ACC112 (cell line): ENCODE measurements around the gene ACOXL.

ENCODE experiments used
- H2AFZ ChIP-seq: fragments of 200-600 bp; sonication (generic); one replicate; pipeline ENCODE4 v1.6.0; 2017; ENCODE audit warnings: antibody characterized with exemption, low read length; ENCODE audit not compliant: unreplicated experiment
- H3K27ac ChIP-seq: fragments of 200-600 bp; sonication (generic); 2 replicates; pipeline ENCODE4 v1.5.1; 2014; ENCODE audit warnings: low read depth, mild to moderate bottlenecking, antibody characterized with exemption, low read length, moderate library complexity
- H3K27me3 ChIP-seq: fragments of 200-600 bp; sonication (generic); 2 replicates; pipeline ENCODE4 v1.6.1; 2014; ENCODE audit warnings: mild to moderate bottlenecking, antibody characterized with exemption, low read length, moderate library complexity, mixed read lengths; ENCODE audit not compliant: insufficient read depth
- H3K36me3 ChIP-seq: fragments of 200-600 bp; sonication (generic); 2 replicates; pipeline ENCODE4 v1.6.1; 2016; ENCODE audit warnings: mild to moderate bottlenecking, antibody characterized with exemption, low read length, moderate library complexity, mixed read lengths; ENCODE audit not compliant: insufficient read depth
- H3K4me1 ChIP-seq: fragments of 200-600 bp; sonication (generic); one replicate; pipeline ENCODE4 v1.6.1; 2016; ENCODE audit warnings: low read length, mixed read lengths; ENCODE audit not compliant: insufficient read depth, unreplicated experiment, control insufficient read depth
- H3K4me3 ChIP-seq: fragments of 200-600 bp; sonication (generic); 2 replicates; pipeline ENCODE4 v1.5.1; 2014; ENCODE audit warnings: mild to moderate bottlenecking, low read depth, low read length
- H3K79me2 ChIP-seq: fragments of 200-600 bp; sonication (generic); one replicate; pipeline ENCODE4 v1.6.0; 2016; ENCODE audit warnings: low read length; ENCODE audit not compliant: control insufficient read depth, unreplicated experiment, insufficient read depth

Gene ACOXL

DNA sequence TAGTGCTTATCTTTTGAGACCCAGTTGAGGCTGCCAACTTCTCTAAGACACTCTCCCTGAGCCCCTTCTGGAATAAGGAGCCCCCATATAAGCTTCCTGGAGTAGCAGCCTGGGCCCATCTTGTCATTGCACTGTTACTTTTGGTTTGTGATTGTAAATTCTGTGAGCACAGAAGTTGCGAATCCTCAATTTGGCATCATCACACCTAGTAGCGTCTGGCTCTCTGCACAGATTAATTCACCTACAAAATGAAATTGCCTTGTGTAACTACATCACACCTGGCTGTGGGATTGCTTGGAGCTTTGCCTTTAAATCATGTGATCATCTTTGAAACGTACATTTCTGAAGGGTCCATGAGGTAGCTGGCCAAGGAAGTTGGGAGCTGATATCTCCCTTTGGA is 195.2 kb downstream of the ACOXL start:
- H3K27me3 ChIP-seq, result peaks cover 30% of the 10 kb centered on the region

DNA sequence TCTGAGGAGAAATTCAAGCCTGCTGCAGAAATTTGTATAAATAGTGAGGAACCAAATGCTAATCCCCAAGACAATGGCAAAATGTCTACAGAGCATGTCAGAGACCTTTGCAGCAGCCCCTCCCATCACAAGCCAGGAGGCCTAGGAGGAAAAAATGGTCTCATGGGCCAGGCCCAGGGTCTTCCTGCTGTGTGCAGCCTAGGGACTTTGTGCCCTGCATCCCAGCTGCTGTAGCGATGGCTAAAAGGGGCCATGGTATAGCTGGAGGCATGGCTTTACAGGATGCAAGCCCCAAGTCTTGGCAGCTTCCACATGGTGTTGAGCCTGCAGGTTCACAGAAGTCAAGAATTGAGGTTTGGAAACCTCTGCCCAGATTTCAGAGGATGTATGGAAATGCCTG is 197.2 kb downstream of the ACOXL start:
- Histone ChIP-seq H3K4me3 (no peak overlapping the region), H3K4me1 (no peaks in the 10 kb centered on the region), H3K27ac (no peak overlapping the region), H2AFZ (no peak overlapping the region), H3K27me3 (peaks cover 22% of the 10 kb centered on the region; the same call in 1 of the 2 replicates), H3K36me3 (no peaks in the 10 kb centered on the region), H3K79me2 (no peaks in the 10 kb centered on the region)

More for the DNA sequence above, 195.2 kb downstream of the ACOXL start:
- Histone ChIP-seq H3K4me1 (no peaks in the 10 kb centered on the region), H3K79me2 (no peaks in the 10 kb centered on the region), H3K36me3 (no peaks in the 10 kb centered on the region), H3K4me3 (no peak overlapping the region), H2AFZ (no peak overlapping the region), H3K27ac (no peak overlapping the region)

DNA sequence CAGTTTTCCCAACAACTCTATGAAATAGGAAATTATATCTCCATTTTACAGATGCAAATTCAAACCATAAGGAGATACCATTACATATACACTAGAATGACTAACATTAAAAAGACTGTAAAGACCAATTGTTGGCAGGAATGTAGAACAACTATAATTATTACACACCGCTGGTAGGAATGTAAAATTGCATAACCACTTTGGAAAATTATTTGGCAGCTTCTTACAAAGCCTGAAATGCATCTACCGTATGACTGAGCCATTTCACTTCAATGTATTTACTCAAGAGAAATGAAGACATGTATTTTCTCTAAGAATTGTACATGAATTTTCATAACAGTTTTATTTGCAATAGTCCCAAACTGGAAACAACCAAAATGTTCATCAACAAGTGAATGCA is 199.3 kb downstream of the ACOXL start:
- H3K4me3 ChIP-seq, result no peak overlapping the region
- no peaks in the 10 kb centered on the region for H3K79me2 ChIP-seq
- no peak overlapping the region for H3K27ac ChIP-seq
- H2AFZ ChIP-seq, result no peak overlapping the region
- no peaks in the 10 kb centered on the region for H3K36me3 ChIP-seq
- no peaks in the 10 kb centered on the region for H3K4me1 ChIP-seq
- peaks cover 11% of the 10 kb centered on the region; the same call in 1 of the 2 replicates for H3K27me3 ChIP-seq

DNA sequence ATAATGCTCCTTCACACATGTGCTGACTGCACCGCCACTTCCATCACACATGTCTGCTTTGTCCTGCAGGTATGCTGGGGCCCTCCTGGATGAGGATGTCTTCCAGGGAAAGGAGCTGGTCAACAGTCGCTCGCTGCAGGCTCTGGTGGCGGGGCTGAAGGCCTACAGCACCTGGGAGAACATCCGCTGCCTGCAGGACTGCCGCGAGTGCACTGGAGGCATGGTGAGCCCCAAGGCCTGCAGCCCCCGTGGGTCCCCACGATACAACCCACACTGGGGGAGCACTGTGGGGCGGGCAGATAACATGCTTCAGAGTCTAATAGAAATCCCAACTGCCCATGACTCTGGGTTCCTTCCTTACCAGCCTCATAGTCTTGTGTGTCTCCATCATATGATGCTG is 201.0 kb downstream of the ACOXL start:
- H3K27me3 ChIP-seq, result peaks cover 18% of the 10 kb centered on the region; the same call in 1 of the 2 replicates
- no peaks in the 10 kb centered on the region for H3K36me3 ChIP-seq
- no peak overlapping the region for H3K4me3 ChIP-seq
- no peaks in the 10 kb centered on the region for H3K4me1 ChIP-seq
- no peaks in the 10 kb centered on the region for H3K79me2 ChIP-seq
- no peak overlapping the region for H3K27ac ChIP-seq
- H2AFZ ChIP-seq, result no peak overlapping the region

DNA sequence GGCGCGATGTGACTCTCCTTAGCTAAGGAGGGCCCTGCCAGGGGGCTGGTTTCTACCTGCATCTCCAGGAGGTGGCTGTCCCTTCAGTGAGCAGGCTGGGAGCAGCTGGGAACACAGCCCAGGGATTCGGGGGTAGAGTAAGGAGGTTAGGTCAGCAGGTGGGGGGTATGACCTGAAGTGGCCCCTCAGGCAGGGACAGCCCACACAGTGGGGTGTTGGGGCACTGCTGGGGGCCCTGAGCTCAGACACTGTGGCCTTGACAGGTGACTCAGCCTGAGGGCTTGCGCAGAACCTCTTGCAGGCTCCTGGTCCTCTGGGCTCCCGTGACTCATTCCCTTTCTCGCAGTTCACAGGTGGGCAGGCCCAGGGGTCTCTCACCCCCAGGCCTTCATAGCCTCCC is 202.6 kb downstream of the ACOXL start:
- H3K79me2 ChIP-seq, result no peaks in the 10 kb centered on the region
- no peak overlapping the region for H3K4me3 ChIP-seq
- H2AFZ ChIP-seq, result no peak overlapping the region
- no peaks in the 10 kb centered on the region for H3K4me1 ChIP-seq
- no peaks in the 10 kb centered on the region for H3K36me3 ChIP-seq
- H3K27me3 ChIP-seq, result peaks cover 31% of the 10 kb centered on the region
- no peak overlapping the region for H3K27ac ChIP-seq

DNA sequence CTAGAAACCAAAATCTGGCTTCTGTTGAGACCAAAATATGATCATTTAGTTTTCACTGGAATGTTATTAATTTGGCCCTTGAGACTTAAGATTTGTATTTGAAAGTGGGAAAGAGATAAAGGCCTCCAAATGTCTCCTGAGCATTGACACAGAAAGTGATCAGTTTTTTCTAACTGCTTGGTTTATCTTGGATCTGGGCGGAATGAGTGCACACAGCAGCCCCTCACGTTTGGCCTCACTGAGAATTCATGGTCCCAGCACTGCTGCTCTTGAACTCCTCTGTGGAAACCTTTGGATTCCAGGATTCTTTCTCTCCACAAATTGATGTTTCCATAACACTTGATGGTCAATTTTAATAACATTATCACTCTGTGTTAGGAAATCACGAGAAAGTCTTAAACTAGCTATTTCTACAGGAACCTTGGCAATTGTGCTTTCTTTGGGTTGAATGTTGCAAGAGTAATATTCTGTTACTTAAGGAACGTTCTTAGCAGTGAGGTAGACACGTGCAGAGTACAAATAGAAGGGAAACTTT is 208.1 kb downstream of the ACOXL start:
- H3K4me3 ChIP-seq, result no peak overlapping the region
- H3K27ac ChIP-seq, result no peak overlapping the region
- no peaks in the 10 kb centered on the region for H3K79me2 ChIP-seq
- no peaks in the 10 kb centered on the region for H3K4me1 ChIP-seq
- H3K36me3 ChIP-seq, result no peaks in the 10 kb centered on the region
- peaks cover 52% of the 10 kb centered on the region for H3K27me3 ChIP-seq
- no peak overlapping the region for H2AFZ ChIP-seq

DNA sequence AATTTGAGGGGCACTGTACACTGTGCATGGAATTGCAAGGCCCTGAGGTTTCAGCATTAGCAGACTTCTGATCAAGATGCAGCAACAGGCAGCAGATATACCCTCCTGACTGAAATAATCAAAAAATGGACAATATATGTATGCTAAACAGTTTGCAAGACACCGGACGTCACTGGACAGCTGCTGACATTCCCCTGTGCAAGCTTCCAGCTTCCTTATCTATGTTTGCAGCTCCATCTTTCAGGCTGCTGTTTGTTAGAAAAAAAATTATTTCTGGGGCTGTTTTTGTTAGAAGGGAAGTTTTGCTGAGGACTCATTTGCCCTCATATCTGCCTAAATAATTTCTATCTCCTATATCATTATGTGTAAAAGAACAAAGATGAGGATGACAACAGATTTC is 208.9 kb downstream of the ACOXL start:
- Histone ChIP-seq H3K4me1 (no peaks in the 10 kb centered on the region), H3K79me2 (no peaks in the 10 kb centered on the region), H3K4me3 (no peak overlapping the region), H3K27ac (no peak overlapping the region), H3K27me3 (peaks cover 58% of the 10 kb centered on the region), H2AFZ (no peak overlapping the region), H3K36me3 (no peaks in the 10 kb centered on the region)

DNA sequence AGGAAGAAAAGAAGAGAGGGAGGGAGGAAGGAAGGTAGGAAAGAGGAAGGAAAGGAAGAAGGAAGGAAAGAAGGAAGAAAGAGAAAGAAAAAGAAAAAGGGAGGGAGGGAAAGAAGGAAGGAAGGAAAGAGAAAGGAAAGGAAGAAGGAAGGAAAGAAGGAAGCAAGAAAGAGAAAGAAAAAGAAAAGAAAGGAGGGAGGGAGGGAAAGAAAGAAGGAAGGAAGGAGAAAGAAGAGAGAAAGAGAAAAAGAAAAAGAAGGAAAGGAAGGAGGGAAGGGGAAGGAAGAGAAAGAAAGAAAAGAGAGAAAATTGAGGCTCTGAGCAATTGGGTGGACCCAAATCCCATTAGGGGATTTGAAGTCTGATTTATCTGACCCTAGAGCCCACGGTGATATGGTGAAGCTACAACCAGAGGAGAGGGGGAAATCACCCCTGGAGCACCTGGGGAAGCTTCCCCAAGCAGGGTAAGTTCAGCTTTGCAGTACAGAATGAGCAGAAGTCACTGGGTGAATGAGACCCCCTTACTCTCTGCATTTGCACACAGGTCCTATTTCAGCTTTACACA is 210.8 kb downstream of the ACOXL start:
- Histone ChIP-seq H3K4me3 (no peak overlapping the region), H3K36me3 (no peaks in the 10 kb centered on the region), H3K79me2 (no peaks in the 10 kb centered on the region), H3K4me1 (no peaks in the 10 kb centered on the region), H3K27me3 (peaks cover 66% of the 10 kb centered on the region), H3K27ac (no peak overlapping the region), H2AFZ (no peak overlapping the region)

DNA sequence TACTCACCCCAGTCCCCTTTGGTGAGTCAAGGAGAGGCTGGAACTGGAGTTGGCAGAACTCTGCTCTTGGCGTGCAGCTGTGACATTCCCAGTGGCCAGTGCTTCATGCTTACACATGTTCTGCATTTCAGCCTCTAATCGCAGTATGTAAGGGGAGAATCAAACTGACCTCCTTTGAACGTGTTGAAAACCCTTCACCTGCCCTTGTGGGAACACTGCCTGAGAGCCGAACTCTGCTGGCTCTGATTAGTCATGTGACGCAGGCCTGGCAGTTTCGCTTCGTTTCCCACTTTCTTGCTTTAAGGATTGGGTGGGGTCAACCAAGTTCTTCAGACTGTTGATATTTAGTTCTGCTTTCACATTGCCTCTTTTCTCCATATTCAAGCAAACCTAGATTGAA is 214.5 kb downstream of the ACOXL start:
- peaks cover 63% of the 10 kb centered on the region for H3K27me3 ChIP-seq
- H2AFZ ChIP-seq, result no peak overlapping the region
- no peaks in the 10 kb centered on the region for H3K79me2 ChIP-seq
- H3K4me3 ChIP-seq, result no peak overlapping the region
- no peaks in the 10 kb centered on the region for H3K4me1 ChIP-seq
- no peaks in the 10 kb centered on the region for H3K36me3 ChIP-seq
- no peak overlapping the region for H3K27ac ChIP-seq

DNA sequence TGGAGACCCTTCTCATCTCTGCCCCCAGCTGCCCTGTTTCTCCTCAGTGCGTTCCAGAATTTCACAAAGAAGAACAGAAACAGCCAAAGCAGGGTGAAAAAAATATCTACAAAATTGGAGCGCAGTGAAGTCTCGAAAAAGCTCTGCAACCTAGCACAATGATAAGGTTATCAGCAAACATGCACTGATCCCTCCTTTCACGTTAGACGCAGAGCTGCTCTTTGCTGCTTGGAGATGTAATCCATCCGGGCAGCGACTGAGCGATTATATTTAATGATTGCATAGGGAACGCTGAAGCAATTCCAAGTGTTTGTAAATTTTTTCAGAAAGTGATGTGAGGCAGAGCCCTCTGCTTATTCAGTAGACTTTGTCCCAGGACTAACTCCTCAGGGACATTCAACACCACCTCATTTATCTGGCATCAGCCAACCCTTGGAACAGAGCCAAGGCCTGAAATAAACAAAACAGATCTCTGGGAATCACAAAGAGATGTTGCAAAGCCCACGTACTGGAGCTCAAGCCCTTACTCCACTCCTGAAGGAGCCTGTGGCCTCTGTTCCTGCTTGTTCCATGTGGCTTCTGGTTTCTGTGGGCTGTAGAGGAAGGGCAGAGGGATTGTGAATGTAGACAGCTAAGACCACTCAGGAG is 215.8 kb downstream of the ACOXL start:
- no peaks in the 10 kb centered on the region for H3K36me3 ChIP-seq
- no peak overlapping the region for H3K4me3 ChIP-seq
- H3K4me1 ChIP-seq, result no peaks in the 10 kb centered on the region
- no peaks in the 10 kb centered on the region for H3K79me2 ChIP-seq
- peaks cover 73% of the 10 kb centered on the region for H3K27me3 ChIP-seq
- no peak overlapping the region for H3K27ac ChIP-seq
- H2AFZ ChIP-seq, result no peak overlapping the region

DNA sequence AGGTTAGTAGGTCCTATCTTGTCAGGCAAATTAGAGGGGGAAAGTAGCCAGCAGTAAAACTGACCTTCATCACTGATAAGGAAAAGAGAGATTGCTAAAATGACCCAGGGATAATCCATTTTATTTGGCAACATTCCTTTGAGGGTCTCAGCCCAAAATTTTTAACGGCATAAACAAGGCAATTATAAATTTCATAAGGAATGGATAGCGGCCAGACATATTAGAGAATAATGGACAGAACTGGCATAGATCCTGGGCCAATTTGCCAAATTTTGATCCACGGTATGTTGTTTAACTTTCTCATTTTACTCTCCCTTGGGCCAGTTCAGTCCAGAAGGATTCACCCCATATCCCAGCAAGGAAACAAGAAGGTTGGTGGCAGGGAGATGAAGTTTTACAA is 217.9 kb downstream of the ACOXL start:
- Histone ChIP-seq H3K4me3 (no peak overlapping the region), H3K36me3 (no peaks in the 10 kb centered on the region), H3K27ac (no peak overlapping the region), H3K79me2 (no peaks in the 10 kb centered on the region), H2AFZ (no peak overlapping the region), H3K4me1 (no peaks in the 10 kb centered on the region), H3K27me3 (peaks cover 87% of the 10 kb centered on the region)
